DOHH2 (cell line): ENCODE results near the gene CCDC197.

Experiments
- H3F3A ChIP-seq: fragments of 200-600 bp; sonication (generic), shearing (Covaris generic); 2 replicates; pipeline ENCODE4 v1.6.0; 2016; ENCODE audit warnings: antibody characterized with exemption, mild to moderate bottlenecking; ENCODE audit not compliant: control insufficient read depth, insufficient read depth
- H3K27ac ChIP-seq: fragments of 200-600 bp; sonication (generic); 2 replicates; pipeline ENCODE4 v1.5.1; 2014; ENCODE audit warnings: low read depth, mild to moderate bottlenecking, low read length, moderate library complexity
- H3K27me3 ChIP-seq: fragments of 200-600 bp; sonication (generic); 2 replicates; pipeline ENCODE4 v1.6.1; 2014; ENCODE audit warnings: mild to moderate bottlenecking, low read length, mixed read lengths; ENCODE audit not compliant: control insufficient read depth
- H3K36me3 ChIP-seq: fragments of 200-600 bp; sonication (generic); 2 replicates; pipeline ENCODE4 v1.6.1; 2014; ENCODE audit warnings: mild to moderate bottlenecking, low read length, moderate library complexity, mixed read lengths; ENCODE audit not compliant: control insufficient read depth
- H3K4me1 ChIP-seq: fragments of 200-600 bp; sonication (generic); 2 replicates; pipeline ENCODE4 v1.6.1; 2014; ENCODE audit warnings: mild to moderate bottlenecking, low read length, mixed read lengths; ENCODE audit not compliant: control insufficient read depth
- H3K4me2 ChIP-seq: fragments of 200-600 bp; sonication (generic); 2 replicates; pipeline ENCODE4 v1.6.0; 2014; ENCODE audit warnings: mild to moderate bottlenecking, low read length, moderate library complexity
- H3K4me3 ChIP-seq: fragments of 200-600 bp; sonication (generic); 2 replicates; pipeline ENCODE4 v1.5.1; 2014; ENCODE audit warnings: mild to moderate bottlenecking, low read length, mixed read lengths
- H3K79me2 ChIP-seq: fragments of 200-600 bp; sonication (generic); 2 replicates; pipeline ENCODE4 v1.6.1; 2014; ENCODE audit warnings: mild to moderate bottlenecking, low read length, mixed read lengths; ENCODE audit not compliant: control insufficient read depth
- H3K9me2 ChIP-seq: fragments of 200-600 bp; sonication (generic); replicated peaks from 2 replicates; pipeline ENCODE4 v1.6.1; 2014; ENCODE audit warnings: mild to moderate bottlenecking, low read length, mixed read lengths; ENCODE audit not compliant: control insufficient read depth
- H3K9me3 ChIP-seq: fragments of 200-600 bp; sonication (generic); 2 replicates; pipeline ENCODE4 v1.6.1; 2014; ENCODE audit warnings: antibody characterized with exemption, low read length, mixed read lengths; ENCODE audit not compliant: control insufficient read depth, insufficient read depth
- H4K20me1 ChIP-seq: fragments of 200-600 bp; sonication (generic); 2 replicates; pipeline ENCODE4 v1.6.0; 2014; ENCODE audit warnings: low read depth, mild to moderate bottlenecking, antibody characterized with exemption, low read length, moderate library complexity; ENCODE audit not compliant: control insufficient read depth, insufficient read depth
- EZH2phosphoT487 ChIP-seq: fragments of 200-600 bp; sonication (generic); IDR thresholded peaks from 2 replicates; pipeline ENCODE4 v1.6.1; 2017; ENCODE audit warnings: borderline replicate concordance, mild to moderate bottlenecking, antibody characterized with exemption, low read length, moderate library complexity, mixed read lengths
- TF ChIP-seq, protein P1 (sequence below): fragments of 200-600 bp; sonication (generic); IDR thresholded peaks from one replicate; pipeline ENCODE4 v1.5.1; 2014; ENCODE audit warnings: antibody characterized with exemption, mild to moderate bottlenecking, low read depth, low read length; ENCODE audit not compliant: poor library complexity, severe bottlenecking

Gene CCDC197

DNA sequence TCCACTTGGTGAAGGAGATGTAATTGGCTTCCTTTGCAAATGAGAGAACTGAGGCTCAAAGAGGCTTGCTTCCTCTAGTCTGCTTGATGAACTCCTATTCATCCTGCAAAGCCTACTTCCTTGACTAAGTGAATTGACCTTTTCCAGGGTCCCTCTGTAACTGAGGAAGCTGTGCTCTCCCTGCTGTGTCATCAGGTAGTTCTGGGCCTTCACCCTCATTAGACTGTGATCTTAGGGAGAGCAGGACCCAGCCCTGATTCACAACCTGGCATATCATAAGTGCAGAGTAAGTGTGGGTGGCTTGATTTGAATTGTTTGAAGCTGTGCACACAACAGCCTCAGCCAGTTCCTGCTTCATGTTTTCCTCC, 37.0 kb upstream of the CCDC197 start:
- peak overlapping the region; percentile 60 for H3K4me3 ChIP-seq
- peaks cover 3% of the 10 kb centered on the region; the same call in 1 of the 2 replicates for H3K36me3 ChIP-seq
- no peaks in the 10 kb centered on the region for H3K9me3 ChIP-seq
- H3K27ac ChIP-seq = peak overlapping the region; percentile 98
- H3K9me2 ChIP-seq = no peaks in the 10 kb centered on the region
- no peaks in the 10 kb centered on the region for H3K27me3 ChIP-seq
- H3F3A ChIP-seq = peaks cover 37% of the 10 kb centered on the region
- H3K4me1 ChIP-seq = peaks cover 100% of the 10 kb centered on the region
- TF ChIP-seq EZH2phosphoT487 = no peak
- TF ChIP-seq, protein P1, sequence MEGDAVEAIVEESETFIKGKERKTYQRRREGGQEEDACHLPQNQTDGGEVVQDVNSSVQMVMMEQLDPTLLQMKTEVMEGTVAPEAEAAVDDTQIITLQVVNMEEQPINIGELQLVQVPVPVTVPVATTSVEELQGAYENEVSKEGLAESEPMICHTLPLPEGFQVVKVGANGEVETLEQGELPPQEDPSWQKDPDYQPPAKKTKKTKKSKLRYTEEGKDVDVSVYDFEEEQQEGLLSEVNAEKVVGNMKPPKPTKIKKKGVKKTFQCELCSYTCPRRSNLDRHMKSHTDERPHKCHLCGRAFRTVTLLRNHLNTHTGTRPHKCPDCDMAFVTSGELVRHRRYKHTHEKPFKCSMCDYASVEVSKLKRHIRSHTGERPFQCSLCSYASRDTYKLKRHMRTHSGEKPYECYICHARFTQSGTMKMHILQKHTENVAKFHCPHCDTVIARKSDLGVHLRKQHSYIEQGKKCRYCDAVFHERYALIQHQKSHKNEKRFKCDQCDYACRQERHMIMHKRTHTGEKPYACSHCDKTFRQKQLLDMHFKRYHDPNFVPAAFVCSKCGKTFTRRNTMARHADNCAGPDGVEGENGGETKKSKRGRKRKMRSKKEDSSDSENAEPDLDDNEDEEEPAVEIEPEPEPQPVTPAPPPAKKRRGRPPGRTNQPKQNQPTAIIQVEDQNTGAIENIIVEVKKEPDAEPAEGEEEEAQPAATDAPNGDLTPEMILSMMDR = no peak
- peak overlapping the region; percentile 97 for H3K4me2 ChIP-seq
- no peaks in the 10 kb centered on the region for H4K20me1 ChIP-seq
- H3K79me2 ChIP-seq = 0 out of 2 replicates have a peak, but pooled peaks cover 6% of the 10 kb centered on the region

DNA sequence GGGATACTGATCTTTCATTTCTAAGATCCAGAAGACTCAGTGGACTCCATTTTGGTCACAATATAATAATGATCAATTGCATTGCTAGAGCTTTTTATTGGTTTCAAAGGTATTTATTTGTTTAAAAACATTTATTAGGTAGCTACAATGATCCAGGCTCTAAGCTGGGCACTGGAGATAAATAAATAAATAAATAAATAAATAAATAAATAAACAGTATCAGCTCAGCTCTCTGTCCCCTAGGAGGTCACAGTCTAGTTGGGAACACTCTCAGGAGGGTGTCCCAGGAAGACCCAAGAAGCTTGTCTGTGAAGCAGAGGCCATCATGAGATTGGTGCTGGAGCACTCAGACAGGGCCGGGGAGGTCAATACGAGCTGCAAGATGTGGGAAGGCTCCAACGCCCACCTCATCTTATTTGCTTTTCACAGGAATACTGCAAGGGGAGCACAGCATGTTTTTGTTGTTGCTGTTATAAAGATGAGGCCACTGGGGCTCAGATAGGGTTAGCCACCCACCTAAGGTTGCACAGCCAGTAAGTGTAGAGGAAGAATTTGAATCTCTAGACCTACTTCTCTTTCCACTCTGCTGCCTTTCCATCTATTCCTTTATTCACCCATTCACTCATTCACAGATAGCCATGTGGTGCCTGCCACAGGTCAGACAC, 36.2 kb upstream of the CCDC197 start:
- Histone ChIP-seq H3K36me3 (peaks cover 3% of the 10 kb centered on the region; the same call in 1 of the 2 replicates), H3K27me3 (no peaks in the 10 kb centered on the region), H3K4me3 (peak overlapping the region; percentile 36), H3F3A (peaks cover 38% of the 10 kb centered on the region), H3K9me3 (no peaks in the 10 kb centered on the region), H3K4me1 (peaks cover 99% of the 10 kb centered on the region), H3K79me2 (0 out of 2 replicates have a peak, but pooled peaks cover 6% of the 10 kb centered on the region), H3K9me2 (no peaks in the 10 kb centered on the region), H4K20me1 (no peaks in the 10 kb centered on the region), H3K4me2 (peak overlapping the region; percentile 97), H3K27ac (peak overlapping the region; percentile 98)
- no peak for TF ChIP-seq EZH2phosphoT487
- TF ChIP-seq, protein P1 = no peak

DNA sequence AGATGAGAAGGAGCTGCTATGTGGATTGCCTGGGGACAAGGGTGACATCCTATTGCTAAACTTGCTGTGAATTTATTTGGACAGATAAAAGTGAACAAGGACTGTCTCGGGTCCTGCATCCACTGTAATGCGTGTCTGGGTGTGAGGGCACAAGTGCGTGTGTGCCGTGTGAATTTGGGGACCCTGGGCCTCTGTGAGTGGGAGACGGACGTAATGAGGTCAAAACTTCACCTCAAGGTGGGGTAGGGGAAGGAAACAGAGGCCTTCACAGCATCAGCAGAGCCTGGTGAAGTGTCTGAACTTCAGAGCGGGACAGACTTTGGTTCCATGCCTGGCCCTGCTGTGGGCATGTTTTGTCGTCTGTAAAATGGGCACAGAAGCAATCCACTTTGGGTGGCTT, 35.5 kb upstream of the CCDC197 start:
- Histone ChIP-seq H3K27ac (peak overlapping the region; percentile 98), H3K9me3 (no peaks in the 10 kb centered on the region), H3K4me1 (peaks cover 99% of the 10 kb centered on the region), H3K79me2 (0 out of 2 replicates have a peak, but pooled peaks cover under 1% of the 10 kb centered on the region), H3K4me2 (peak overlapping the region; percentile 88), H3K9me2 (no peaks in the 10 kb centered on the region), H3K36me3 (peaks cover 3% of the 10 kb centered on the region; the same call in 1 of the 2 replicates), H4K20me1 (no peaks in the 10 kb centered on the region), H3F3A (peaks cover 38% of the 10 kb centered on the region), H3K27me3 (no peaks in the 10 kb centered on the region), H3K4me3 (peak overlapping the region; percentile 36)
- TF ChIP-seq, protein P1 = no peak
- no peak for TF ChIP-seq EZH2phosphoT487
